ENCODE measurements around the gene CYP46A1. TPM values are rescaled to one million over a fixed set of nuclear protein-coding genes. Genes with fewer than 3 reads are reported as not detected.
"Not testable (repeated sequence)": the region's sequence is repeated elsewhere in the genome, so short reads cannot be mapped to it uniquely, and the experiment has no call there.

The CYP46A1 gene
- total and polyA plus RNA-seq, 2 donors (not counting 1 experiment from before 2014, with no cell fraction given) = 0.27 to 0.28 TPM

- ATAC-seq (ENCODE audit: low read depth) = no peak
- H3K9ac ChIP-seq (ENCODE audit: low read length) = no peak overlapping the region
- peaks cover 9% of the 10 kb centered on the region for H3K27me3 Mint-ChIP-seq
- no peak overlapping the region for H3K27ac Mint-ChIP-seq
- TF ChIP-seq, protein P1, sequence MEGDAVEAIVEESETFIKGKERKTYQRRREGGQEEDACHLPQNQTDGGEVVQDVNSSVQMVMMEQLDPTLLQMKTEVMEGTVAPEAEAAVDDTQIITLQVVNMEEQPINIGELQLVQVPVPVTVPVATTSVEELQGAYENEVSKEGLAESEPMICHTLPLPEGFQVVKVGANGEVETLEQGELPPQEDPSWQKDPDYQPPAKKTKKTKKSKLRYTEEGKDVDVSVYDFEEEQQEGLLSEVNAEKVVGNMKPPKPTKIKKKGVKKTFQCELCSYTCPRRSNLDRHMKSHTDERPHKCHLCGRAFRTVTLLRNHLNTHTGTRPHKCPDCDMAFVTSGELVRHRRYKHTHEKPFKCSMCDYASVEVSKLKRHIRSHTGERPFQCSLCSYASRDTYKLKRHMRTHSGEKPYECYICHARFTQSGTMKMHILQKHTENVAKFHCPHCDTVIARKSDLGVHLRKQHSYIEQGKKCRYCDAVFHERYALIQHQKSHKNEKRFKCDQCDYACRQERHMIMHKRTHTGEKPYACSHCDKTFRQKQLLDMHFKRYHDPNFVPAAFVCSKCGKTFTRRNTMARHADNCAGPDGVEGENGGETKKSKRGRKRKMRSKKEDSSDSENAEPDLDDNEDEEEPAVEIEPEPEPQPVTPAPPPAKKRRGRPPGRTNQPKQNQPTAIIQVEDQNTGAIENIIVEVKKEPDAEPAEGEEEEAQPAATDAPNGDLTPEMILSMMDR (IDR thresholded peaks at IDR 0.05) = no peak
- no peak for TF ChIP-seq EZH2 (IDR thresholded peaks at IDR 0.05; ENCODE audit: borderline replicate concordance, insufficient read depth, low read depth, low read length, poor library complexity, severe bottlenecking)
- peaks cover 0 to 9% (median 0%) of the 10 kb centered on the region in 3 donors for H3K9me3 ChIP-seq (ENCODE audit: control extremely low read depth in 1 of 3, control insufficient read depth in 2 of 3, insufficient read depth in 1 of 3, low read length in 2 of 3)
- ChIA-PET POLR2A (no interaction called here), CTCF (no interaction called here)
- DNase-seq = no peak
- H3K27me3 ChIP-seq (replicated peaks in 1 of 4; ENCODE audit: control extremely low read depth in 1 of 4, control insufficient read depth in 3 of 4, insufficient read depth in 4 of 4, low read length in 3 of 4) = peaks cover 0 to 17% (median 0%) of the 10 kb centered on the region in 4 experiments
- H3K79me2 ChIP-seq (ENCODE audit: control insufficient read depth, insufficient read depth, low read length) = no peaks in the 10 kb centered on the region
- H3K4me3 ChIP-seq (ENCODE audit: control extremely low read depth in 1 of 5, extremely low read depth in 1 of 5, insufficient read depth in 1 of 5, low read depth in 2 of 5, low read length in 4 of 5) = no peak overlapping the region
- no peak overlapping the region for H2AFZ ChIP-seq (ENCODE audit: insufficient read depth, low read depth, low read length, poor library complexity, severe bottlenecking)
- H3K4me3 Mint-ChIP-seq = no peak overlapping the region
- H3K36me3 ChIP-seq (replicated peaks in 1 of 2; ENCODE audit: control extremely low read depth in 1 of 2, control insufficient read depth in 1 of 2, extremely low read depth in 1 of 2, insufficient read depth in 2 of 2, low read length in 1 of 2) = no peaks in the 10 kb centered on the region
- no peak overlapping the region for H3K27ac ChIP-seq (ENCODE audit: low read length in 2 of 2)
- 45% methylated on average over 9 of the region's 9 CpGs for WGBS (ENCODE audit: insufficient coverage)
- H3K9me3 Mint-ChIP-seq (ENCODE audit: insufficient read depth) = no peaks in the 10 kb centered on the region
- H3K4me2 ChIP-seq (replicated peaks; ENCODE audit: low read depth, low read length, poor library complexity, severe bottlenecking) = no peak overlapping the region
- intact Hi-C loops (cut with micrococcal nuclease) = no loop called here
- no peaks in the 10 kb centered on the region for H4K20me1 ChIP-seq (ENCODE audit: control insufficient read depth, insufficient read depth, low read length, poor library complexity, severe bottlenecking)
- H3K4me1 ChIP-seq (ENCODE audit: control insufficient read depth in 2 of 2, insufficient read depth in 2 of 2, low read length in 2 of 2) = no peaks in the 10 kb centered on the region
- no peaks in the 10 kb centered on the region for H3K4me1 Mint-ChIP-seq
Observed at GRCh38 chr14:99759546-99759925, 75.4 kb downstream of the CYP46A1 start.

DNA sequence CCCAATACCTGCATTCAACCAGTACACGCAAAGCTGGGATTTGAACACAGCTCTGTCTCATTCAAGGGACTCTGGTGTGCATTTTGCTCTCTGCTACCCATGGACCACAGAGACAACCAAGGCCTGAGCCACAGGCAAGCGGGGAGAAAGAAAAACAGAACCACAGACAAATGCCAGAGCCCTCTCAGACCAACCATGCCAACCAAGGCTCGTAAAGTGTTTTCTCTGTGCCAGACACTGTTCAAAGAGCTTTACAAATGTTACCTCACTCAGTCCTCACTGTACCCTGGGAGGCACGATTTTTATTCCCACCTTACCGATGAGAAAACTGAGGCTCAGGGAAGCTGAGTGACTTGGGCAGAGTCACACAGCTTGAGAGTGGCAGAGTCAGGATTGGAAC, 76.7 kb downstream of the CYP46A1 start:
- H3K4me3 ChIP-seq (ENCODE audit: control extremely low read depth in 1 of 5, extremely low read depth in 1 of 5, insufficient read depth in 1 of 5, low read depth in 2 of 5, low read length in 4 of 5) = no peak overlapping the region
- ATAC-seq (ENCODE audit: low read depth) (no peak), DNase-seq (no peak)
- H3K4me1 Mint-ChIP-seq = no peaks in the 10 kb centered on the region
- peaks cover 0 to 4% (median 0%) of the 10 kb centered on the region in 4 experiments for H3K27me3 ChIP-seq (replicated peaks in 1 of 4; ENCODE audit: control extremely low read depth in 1 of 4, control insufficient read depth in 3 of 4, insufficient read depth in 4 of 4, low read length in 3 of 4)
- H3K36me3 ChIP-seq (replicated peaks in 1 of 2; ENCODE audit: control extremely low read depth in 1 of 2, control insufficient read depth in 1 of 2, extremely low read depth in 1 of 2, insufficient read depth in 2 of 2, low read length in 1 of 2) = no peaks in the 10 kb centered on the region
- TF ChIP-seq, protein P1 (IDR thresholded peaks at IDR 0.05) = no peak
- TF ChIP-seq EZH2 (IDR thresholded peaks at IDR 0.05; ENCODE audit: borderline replicate concordance, insufficient read depth, low read depth, low read length, poor library complexity, severe bottlenecking) = no peak
- H3K27me3 Mint-ChIP-seq = peaks cover 8% of the 10 kb centered on the region
- peaks cover 0 to 9% (median 0%) of the 10 kb centered on the region in 3 donors for H3K9me3 ChIP-seq (ENCODE audit: control extremely low read depth in 1 of 3, control insufficient read depth in 2 of 3, insufficient read depth in 1 of 3, low read length in 2 of 3)
- H3K27ac ChIP-seq (ENCODE audit: low read length in 2 of 2) = no peak overlapping the region
- WGBS (ENCODE audit: insufficient coverage) = 90% methylated on average over 4 of the region's 5 CpGs
- intact Hi-C loops (cut with micrococcal nuclease) = no loop called here
- ChIA-PET CTCF (no interaction called here), POLR2A (no interaction called here)
- H3K4me2 ChIP-seq (replicated peaks; ENCODE audit: low read depth, low read length, poor library complexity, severe bottlenecking) = no peak overlapping the region
- H3K4me1 ChIP-seq (ENCODE audit: control insufficient read depth in 2 of 2, insufficient read depth in 2 of 2, low read length in 2 of 2) = no peaks in the 10 kb centered on the region
- no peak overlapping the region for H3K9ac ChIP-seq (ENCODE audit: low read length)
- no peak overlapping the region for H2AFZ ChIP-seq (ENCODE audit: insufficient read depth, low read depth, low read length, poor library complexity, severe bottlenecking)
- H3K27ac Mint-ChIP-seq = no peak overlapping the region
- no peaks in the 10 kb centered on the region for H3K79me2 ChIP-seq (ENCODE audit: control insufficient read depth, insufficient read depth, low read length)
- H3K9me3 Mint-ChIP-seq (ENCODE audit: insufficient read depth) = no peaks in the 10 kb centered on the region
- H3K4me3 Mint-ChIP-seq = no peak overlapping the region
- H4K20me1 ChIP-seq (ENCODE audit: control insufficient read depth, insufficient read depth, low read length, poor library complexity, severe bottlenecking) = no peaks in the 10 kb centered on the region

GRCh38 chr14:99762911-99763310, 78.8 kb downstream of the CYP46A1 start:
- POLR2A ChIA-PET; intact Hi-C loops (cut with micrococcal nuclease); ATAC-seq (ENCODE audit: low read depth); H3K27ac ChIP-seq (ENCODE audit: low read length in 2 of 2); CTCF ChIA-PET; H3K4me1 Mint-ChIP-seq; H3K27me3 ChIP-seq (replicated peaks in 1 of 4; ENCODE audit: control extremely low read depth in 1 of 4, control insufficient read depth in 3 of 4, insufficient read depth in 4 of 4, low read length in 3 of 4); H3K9ac ChIP-seq (ENCODE audit: low read length); H3K4me2 ChIP-seq (replicated peaks; ENCODE audit: low read depth, low read length, poor library complexity, severe bottlenecking); H3K79me2 ChIP-seq (ENCODE audit: control insufficient read depth, insufficient read depth, low read length); H3K4me3 Mint-ChIP-seq; H3K4me1 ChIP-seq (ENCODE audit: control insufficient read depth in 2 of 2, insufficient read depth in 2 of 2, low read length in 2 of 2); H3K27me3 Mint-ChIP-seq; H2AFZ ChIP-seq (ENCODE audit: insufficient read depth, low read depth, low read length, poor library complexity, severe bottlenecking); H3K9me3 Mint-ChIP-seq (ENCODE audit: insufficient read depth); H3K27ac Mint-ChIP-seq; H4K20me1 ChIP-seq (ENCODE audit: control insufficient read depth, insufficient read depth, low read length, poor library complexity, severe bottlenecking); H3K9me3 ChIP-seq (ENCODE audit: control extremely low read depth in 1 of 3, control insufficient read depth in 2 of 3, insufficient read depth in 1 of 3, low read length in 2 of 3); DNase-seq; H3K36me3 ChIP-seq (replicated peaks in 1 of 2; ENCODE audit: control extremely low read depth in 1 of 2, control insufficient read depth in 1 of 2, extremely low read depth in 1 of 2, insufficient read depth in 2 of 2, low read length in 1 of 2); H3K4me3 ChIP-seq (ENCODE audit: control extremely low read depth in 1 of 5, extremely low read depth in 1 of 5, insufficient read depth in 1 of 5, low read depth in 2 of 5, low read length in 4 of 5): not testable (repeated sequence)
- no CpG with 5 or more reads among the region's 4 CpGs for WGBS (ENCODE audit: insufficient coverage)

Measured in B cell (primary cell).